Measurements from ENCODE around the gene CDNF. TPM values are rescaled to one million over a fixed set of nuclear protein-coding genes. Genes with fewer than 3 reads are reported as not detected.

Gene CDNF
- total RNA-seq, 1 experiment from 2014 or later = 2.3 TPM

- H3K27me3 Mint-ChIP-seq (ENCODE audit: unreplicated experiment) = no peaks in the 10 kb centered on the region
- H3K4me3 Mint-ChIP-seq (ENCODE audit: low read depth, unreplicated experiment) = no peak overlapping the region
- BruUV-seq (replicated peaks) = no TSS peak
- H3K36me3 Mint-ChIP-seq (ENCODE audit: insufficient read depth, unreplicated experiment) = no peaks in the 10 kb centered on the region
- TF ChIP-seq CTCF (IDR thresholded peaks at IDR 0.05; ENCODE audit: unreplicated experiment) = no peak
- H3K4me1 Mint-ChIP-seq (ENCODE audit: low read depth, unreplicated experiment) = no peaks in the 10 kb centered on the region
- H3K27ac Mint-ChIP-seq (ENCODE audit: unreplicated experiment) = no peak overlapping the region
- CTCF ChIA-PET = interaction anchor here (0.5 kb wide), 1 partner anchor 985 kb away, joined by 3 read pairs; no protein-coding TSS in a partner anchor
- DNase-seq = no peak
- intact Hi-C loops (cut with micrococcal nuclease; ENCODE audit: unreplicated experiment) = no loop called here
- H3K9me3 Mint-ChIP-seq (ENCODE audit: low read depth, unreplicated experiment) = no peaks in the 10 kb centered on the region
Observed at GRCh38 chr10:14772399-14772798, 65.4 kb downstream of the CDNF start.

- no peak overlapping the region for H3K27ac Mint-ChIP-seq (ENCODE audit: unreplicated experiment)
- intact Hi-C loops (cut with micrococcal nuclease; ENCODE audit: unreplicated experiment) = no loop called here
- CTCF ChIA-PET = interaction anchor here (0.6 kb wide), 1 partner anchor 11 kb away, joined by 4 read pairs; no protein-coding TSS in a partner anchor
Observed at GRCh38 chr10:14770927-14771326, 66.9 kb downstream of the CDNF start.

More at GRCh38 chr10:14770927-14771326, 66.9 kb downstream of the CDNF start:
- Mint-ChIP-seq H3K4me3 (ENCODE audit: low read depth, unreplicated experiment) (no peak overlapping the region), H3K4me1 (ENCODE audit: low read depth, unreplicated experiment) (no peaks in the 10 kb centered on the region), H3K9me3 (ENCODE audit: low read depth, unreplicated experiment) (no peaks in the 10 kb centered on the region), H3K36me3 (ENCODE audit: insufficient read depth, unreplicated experiment) (no peaks in the 10 kb centered on the region), H3K27me3 (ENCODE audit: unreplicated experiment) (no peaks in the 10 kb centered on the region)
- BruUV-seq (replicated peaks) = no TSS peak
- no peak for TF ChIP-seq CTCF (IDR thresholded peaks at IDR 0.05; ENCODE audit: unreplicated experiment)
- no peak for DNase-seq

Other genes starting within 250 kb of the CDNF start
- 164 and 168 TPM in 2 replicates for gene FAM107B, start 63.1 kb downstream of the CDNF start, total RNA-seq (2022)
- gene HSPA14, start 269 bp upstream of the CDNF start, total RNA-seq (2022) = 21.3 and 22.9 TPM in 2 replicates
- 21.9 and 23.6 TPM in 2 replicates for gene MSANTD7, start 269 bp upstream of the CDNF start, total RNA-seq (2022)
- 32.0 and 33.7 TPM in 2 replicates for gene SUV39H2, start 40.8 kb upstream of the CDNF start, total RNA-seq (2022)
- gene DCLRE1C, start 116.1 kb upstream of the CDNF start, total RNA-seq (2022) = 21.2 and 26.3 TPM in 2 replicates
- not detected in 2 replicates for gene MEIG1, start 121.4 kb upstream of the CDNF start, total RNA-seq (2022)
- not detected in 2 replicates for gene OLAH, start 205.9 kb upstream of the CDNF start, total RNA-seq (2022)